ENCODE results near the gene ZCCHC7.
"Not testable (repeated sequence)": the region's sequence is repeated elsewhere in the genome, so short reads cannot be mapped to it uniquely, and the experiment has no call there.

The ZCCHC7 gene

DNA sequence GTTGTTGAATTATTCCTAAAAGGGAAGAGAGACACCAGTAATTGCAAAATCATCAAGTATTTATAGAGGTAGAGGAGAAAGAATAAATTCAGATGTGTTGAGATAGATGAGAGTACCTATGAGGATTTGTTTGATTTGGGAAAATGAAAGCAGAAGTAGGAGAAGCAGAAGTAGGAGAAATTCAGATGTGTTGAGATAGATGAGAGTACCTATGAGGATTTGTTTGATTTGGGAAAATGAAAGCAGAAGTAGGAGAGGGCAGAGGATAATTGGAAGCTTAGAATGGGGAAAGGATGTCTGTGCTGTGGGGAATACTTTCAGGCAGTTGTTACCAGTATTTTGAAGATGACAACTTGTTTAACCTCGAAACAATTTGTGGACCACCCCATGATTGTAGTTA, 35.1 kb upstream of the ZCCHC7 start:
- Histone ChIP-seq H3K36me3 (ENCODE audit: control insufficient read depth, insufficient read depth, low read length) (peaks cover 5% of the 10 kb centered on the region), H3K27me3 (replicated peaks; ENCODE audit: control insufficient read depth, insufficient read depth, low read length) (no peaks in the 10 kb centered on the region), H3K4me3 (replicated peaks; ENCODE audit: low read depth, low read length) (no peak overlapping the region)
- DNase-seq (ENCODE audit: extremely low read depth, insufficient read length), result no peak
- TF ChIP-seq, protein P1, sequence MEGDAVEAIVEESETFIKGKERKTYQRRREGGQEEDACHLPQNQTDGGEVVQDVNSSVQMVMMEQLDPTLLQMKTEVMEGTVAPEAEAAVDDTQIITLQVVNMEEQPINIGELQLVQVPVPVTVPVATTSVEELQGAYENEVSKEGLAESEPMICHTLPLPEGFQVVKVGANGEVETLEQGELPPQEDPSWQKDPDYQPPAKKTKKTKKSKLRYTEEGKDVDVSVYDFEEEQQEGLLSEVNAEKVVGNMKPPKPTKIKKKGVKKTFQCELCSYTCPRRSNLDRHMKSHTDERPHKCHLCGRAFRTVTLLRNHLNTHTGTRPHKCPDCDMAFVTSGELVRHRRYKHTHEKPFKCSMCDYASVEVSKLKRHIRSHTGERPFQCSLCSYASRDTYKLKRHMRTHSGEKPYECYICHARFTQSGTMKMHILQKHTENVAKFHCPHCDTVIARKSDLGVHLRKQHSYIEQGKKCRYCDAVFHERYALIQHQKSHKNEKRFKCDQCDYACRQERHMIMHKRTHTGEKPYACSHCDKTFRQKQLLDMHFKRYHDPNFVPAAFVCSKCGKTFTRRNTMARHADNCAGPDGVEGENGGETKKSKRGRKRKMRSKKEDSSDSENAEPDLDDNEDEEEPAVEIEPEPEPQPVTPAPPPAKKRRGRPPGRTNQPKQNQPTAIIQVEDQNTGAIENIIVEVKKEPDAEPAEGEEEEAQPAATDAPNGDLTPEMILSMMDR (IDR thresholded peaks at IDR 0.05; ENCODE audit: insufficient read depth, low read length, poor library complexity, severe bottlenecking), result no peak

DNA sequence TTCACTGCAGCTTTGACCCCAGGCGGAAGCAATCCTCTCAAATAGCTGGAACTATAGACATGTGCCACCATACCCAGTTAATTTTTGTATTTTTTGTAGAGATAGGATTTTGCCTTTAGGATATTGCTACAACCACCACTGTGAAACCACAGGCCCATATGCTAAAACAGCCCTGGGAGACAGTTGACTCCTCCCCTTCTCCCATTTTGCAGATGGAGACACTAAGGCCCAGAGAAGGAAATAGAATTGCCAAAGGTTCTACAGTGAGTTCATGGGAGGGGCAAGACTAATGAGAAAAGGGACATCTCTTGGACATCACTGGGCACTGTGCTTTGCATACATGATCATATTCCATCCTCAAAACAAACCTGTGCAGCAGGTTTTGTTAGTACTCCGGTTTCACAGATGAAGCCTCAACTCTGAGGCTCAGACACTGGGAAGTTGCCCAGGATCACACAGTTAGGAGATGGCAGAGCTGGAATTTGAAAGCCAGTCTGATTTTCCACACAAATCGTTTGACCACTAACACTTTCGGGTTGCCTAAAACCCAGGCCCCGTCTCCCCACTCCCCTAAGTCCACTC, 27.6 kb upstream of the ZCCHC7 start:
- not testable (repeated sequence) for DNase-seq (ENCODE audit: extremely low read depth, insufficient read length); H3K36me3 ChIP-seq (ENCODE audit: control insufficient read depth, insufficient read depth, low read length); H3K27me3 ChIP-seq (replicated peaks; ENCODE audit: control insufficient read depth, insufficient read depth, low read length); H3K4me3 ChIP-seq (replicated peaks; ENCODE audit: low read depth, low read length)

DNA sequence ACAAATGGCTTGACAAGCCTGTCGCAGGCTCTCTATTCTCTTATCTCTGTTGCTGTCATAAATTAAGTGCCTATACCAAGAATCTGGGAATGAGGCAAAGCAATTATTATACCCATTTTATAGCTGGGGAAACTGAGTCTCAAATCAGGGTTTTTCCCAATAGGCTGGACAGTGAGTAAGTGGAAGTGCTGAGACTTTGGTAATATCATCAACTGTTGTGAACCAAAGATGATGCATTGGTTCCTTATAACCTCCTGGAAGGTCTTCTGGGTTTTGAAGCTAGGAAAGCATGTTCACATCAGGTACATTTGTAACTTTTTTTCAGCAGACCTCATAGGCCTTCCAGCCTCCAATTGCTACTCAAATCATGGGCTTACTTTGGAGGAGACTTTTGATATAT, 25.6 kb upstream of the ZCCHC7 start:
- Histone ChIP-seq H3K27me3 (replicated peaks; ENCODE audit: control insufficient read depth, insufficient read depth, low read length) (no peaks in the 10 kb centered on the region), H3K36me3 (ENCODE audit: control insufficient read depth, insufficient read depth, low read length) (no peaks in the 10 kb centered on the region), H3K4me3 (replicated peaks; ENCODE audit: low read depth, low read length) (no peak overlapping the region)
- no peak for DNase-seq (ENCODE audit: extremely low read depth, insufficient read length)
- TF ChIP-seq, protein P1 (IDR thresholded peaks at IDR 0.05; ENCODE audit: insufficient read depth, low read length, poor library complexity, severe bottlenecking), result no peak

DNA sequence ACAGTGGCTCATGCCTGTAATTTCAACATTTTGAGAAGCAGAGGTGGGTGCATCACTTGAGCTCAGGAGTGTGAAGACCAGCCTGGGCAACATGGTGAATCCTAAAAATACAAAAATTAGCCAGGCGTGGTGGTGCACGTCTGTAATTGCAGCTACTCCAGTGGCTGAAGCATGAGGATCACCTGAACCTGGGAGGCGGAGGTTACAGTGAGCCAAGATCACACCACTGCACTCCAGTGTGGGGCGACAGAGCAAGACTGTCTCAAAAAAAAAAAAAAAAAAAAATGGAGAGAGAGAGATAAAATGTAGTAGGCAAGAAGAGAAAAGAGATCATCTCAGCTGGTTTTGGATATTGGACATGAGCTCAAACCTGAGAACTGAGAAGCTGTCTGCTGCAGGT, 23.7 kb upstream of the ZCCHC7 start:
- no peaks in the 10 kb centered on the region for H3K27me3 ChIP-seq (replicated peaks; ENCODE audit: control insufficient read depth, insufficient read depth, low read length)
- H3K36me3 ChIP-seq (ENCODE audit: control insufficient read depth, insufficient read depth, low read length), result no peaks in the 10 kb centered on the region
- DNase-seq (ENCODE audit: extremely low read depth, insufficient read length), result no peak
- TF ChIP-seq, protein P1 (IDR thresholded peaks at IDR 0.05; ENCODE audit: insufficient read depth, low read length, poor library complexity, severe bottlenecking), result no peak
- no peak overlapping the region for H3K4me3 ChIP-seq (replicated peaks; ENCODE audit: low read depth, low read length)

DNA sequence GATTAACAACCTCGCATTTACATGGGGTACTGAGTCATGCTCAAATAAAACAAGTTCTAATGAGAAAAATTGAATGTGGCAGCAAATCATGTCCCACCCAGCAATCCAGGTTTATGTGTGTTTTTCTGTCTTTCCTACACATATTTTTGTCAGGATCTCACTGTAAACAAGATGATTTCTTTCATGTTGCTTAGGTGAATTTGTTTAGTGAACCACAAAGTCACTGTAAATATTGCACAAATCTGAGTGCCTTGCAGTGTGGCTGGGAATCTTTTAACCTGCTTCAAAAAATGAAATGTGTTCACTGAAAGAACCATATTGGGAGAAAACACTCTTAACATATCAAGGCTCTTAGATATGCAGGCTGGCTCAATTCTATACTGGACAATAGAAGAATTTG, 23.1 kb upstream of the ZCCHC7 start:
- TF ChIP-seq, protein P1 (IDR thresholded peaks at IDR 0.05; ENCODE audit: insufficient read depth, low read length, poor library complexity, severe bottlenecking), result no peak
- Histone ChIP-seq H3K4me3 (replicated peaks; ENCODE audit: low read depth, low read length) (no peak overlapping the region), H3K27me3 (replicated peaks; ENCODE audit: control insufficient read depth, insufficient read depth, low read length) (no peaks in the 10 kb centered on the region), H3K36me3 (ENCODE audit: control insufficient read depth, insufficient read depth, low read length) (no peaks in the 10 kb centered on the region)
- DNase-seq (ENCODE audit: extremely low read depth, insufficient read length), result no peak

DNA sequence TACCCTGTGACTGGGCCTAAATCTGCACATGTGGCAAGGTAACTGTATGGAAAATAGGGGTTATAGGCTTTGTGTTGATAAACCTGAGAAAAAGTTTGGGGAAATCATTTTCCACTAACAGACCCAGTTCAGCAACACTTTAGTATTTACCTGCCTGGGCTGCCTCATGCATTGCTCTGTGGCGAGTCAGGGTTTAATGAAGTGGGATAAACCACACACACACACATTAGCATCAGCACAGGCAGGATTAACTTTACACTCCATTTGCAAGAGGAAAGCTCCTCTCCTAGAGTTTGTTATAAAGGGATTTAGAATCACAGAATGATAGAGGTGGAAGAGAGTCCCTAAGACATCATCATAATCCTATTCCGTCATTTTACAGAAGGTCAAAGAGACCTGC, 20.0 kb upstream of the ZCCHC7 start:
- no peaks in the 10 kb centered on the region for H3K27me3 ChIP-seq (replicated peaks; ENCODE audit: control insufficient read depth, insufficient read depth, low read length)
- DNase-seq (ENCODE audit: extremely low read depth, insufficient read length), result no peak
- TF ChIP-seq, protein P1 (IDR thresholded peaks at IDR 0.05; ENCODE audit: insufficient read depth, low read length, poor library complexity, severe bottlenecking), result no peak
- no peaks in the 10 kb centered on the region for H3K36me3 ChIP-seq (ENCODE audit: control insufficient read depth, insufficient read depth, low read length)
- H3K4me3 ChIP-seq (replicated peaks; ENCODE audit: low read depth, low read length), result no peak overlapping the region
